Adipocyte (in vitro differentiated cells): ENCODE results near the gene AP1M1.

Experiments used
- DNase-seq: peaks from one replicate; pipeline ENCODE4 v3.0.0-alpha.2; 2015; ENCODE audit warnings: low read depth
- H3K27me3 ChIP-seq: replicated peaks from 2 replicates; pipeline ENCODE4 v1.7.0; 2013; ENCODE audit warnings: mild to moderate bottlenecking, low read length, moderate library complexity; ENCODE audit not compliant: control insufficient read depth, insufficient read depth
- H3K36me3 ChIP-seq: 2 replicates; pipeline ENCODE4 v1.7.0; 2013; ENCODE audit warnings: low read length, mild to moderate bottlenecking, moderate library complexity; ENCODE audit not compliant: control insufficient read depth, insufficient read depth, severe bottlenecking
- H3K4me1 ChIP-seq: 2 replicates; pipeline ENCODE4 v1.7.0; 2013; ENCODE audit warnings: mild to moderate bottlenecking, low read length, moderate library complexity; ENCODE audit not compliant: control insufficient read depth, insufficient read depth
- H3K4me3 ChIP-seq: 2 replicates; pipeline ENCODE4 v1.7.0; 2013; ENCODE audit warnings: mild to moderate bottlenecking, low read length, moderate library complexity
- H3K9ac ChIP-seq: 2 replicates; pipeline ENCODE4 v1.7.0; 2013; ENCODE audit warnings: mild to moderate bottlenecking, low read length, moderate library complexity
- H3K9me3 ChIP-seq: 2 replicates; pipeline ENCODE4 v1.7.0; 2013; ENCODE audit warnings: mild to moderate bottlenecking, low read length, moderate library complexity; ENCODE audit not compliant: control insufficient read depth

The AP1M1 gene

DNA sequence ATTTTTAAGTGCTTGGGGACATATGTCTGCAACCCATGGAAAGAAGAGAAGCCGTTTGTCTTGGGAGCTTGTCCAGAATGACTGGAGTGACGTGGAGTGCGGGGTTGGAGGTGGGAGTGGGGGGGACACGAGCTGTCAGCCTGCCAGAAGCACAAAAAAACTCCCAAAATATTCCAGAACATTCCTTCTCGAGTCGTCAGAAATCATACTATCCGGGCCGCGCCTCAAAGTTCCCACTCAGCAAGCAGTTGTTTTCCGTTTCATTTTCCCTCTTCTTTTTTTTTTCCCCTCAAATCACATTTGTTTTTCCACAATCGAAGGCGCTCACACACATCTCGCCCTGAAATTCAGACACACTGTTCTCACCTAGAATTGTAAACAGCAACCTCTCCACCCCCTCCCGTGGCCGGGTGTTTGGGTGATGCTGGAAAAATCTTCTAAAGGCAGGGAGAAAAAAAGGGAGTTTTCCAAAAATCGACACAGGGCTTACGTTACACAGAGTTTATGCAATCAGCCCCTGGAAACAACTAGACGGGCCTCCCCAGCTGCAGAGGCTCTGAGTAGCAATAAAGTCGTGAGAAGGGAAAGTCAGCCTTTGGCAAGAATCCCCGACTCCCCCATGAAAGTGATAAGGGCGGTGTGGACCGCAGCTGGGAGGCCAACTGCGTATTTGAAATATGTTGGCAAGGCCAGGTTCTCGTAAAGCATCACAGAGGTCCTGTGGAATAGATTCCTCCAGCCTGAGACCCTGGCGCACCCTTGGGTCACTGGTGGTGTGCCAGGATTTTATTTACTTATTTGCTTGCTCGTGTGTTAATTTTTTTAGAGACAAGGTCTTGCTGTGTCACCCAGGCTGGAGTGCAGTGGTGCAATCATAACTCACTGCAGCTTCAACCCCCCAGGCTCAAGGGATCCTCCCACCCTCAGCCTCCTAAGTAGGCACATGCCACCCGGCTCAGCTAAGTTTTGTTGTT, 95.7 kb downstream of the AP1M1 start:
- peak; percentile 96 for DNase-seq
- peak overlapping the region; percentile 78 for H3K9ac ChIP-seq
- no peaks in the 10 kb centered on the region for H3K9me3 ChIP-seq
- H3K4me3 ChIP-seq: peak overlapping the region; percentile 79
- H3K36me3 ChIP-seq: no peaks in the 10 kb centered on the region
- peaks cover 10% of the 10 kb centered on the region for H3K27me3 ChIP-seq
- H3K4me1 ChIP-seq: peaks cover 15% of the 10 kb centered on the region

DNA sequence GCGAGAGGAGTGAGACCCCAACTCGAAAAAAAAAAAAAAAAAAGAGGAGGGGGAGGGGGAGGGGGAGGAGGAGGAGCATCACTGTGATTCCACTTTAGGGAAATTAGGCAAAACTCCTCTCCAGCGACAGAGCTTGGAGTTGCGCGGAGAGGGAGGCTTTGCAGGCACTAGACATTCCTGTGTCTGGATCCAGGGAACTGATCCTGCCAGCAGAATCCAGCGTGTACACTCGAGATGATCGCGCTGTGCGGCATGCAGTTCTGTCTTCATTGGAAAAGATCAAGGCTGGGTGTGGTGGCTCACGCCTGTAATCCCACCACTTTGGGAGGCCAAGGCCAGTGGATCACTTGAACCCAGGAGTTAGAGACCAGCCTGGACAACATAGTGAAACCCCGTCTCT, 97.3 kb downstream of the AP1M1 start:
- Histone ChIP-seq H3K27me3 (peaks cover 12% of the 10 kb centered on the region), H3K9me3 (no peaks in the 10 kb centered on the region), H3K36me3 (no peaks in the 10 kb centered on the region), H3K4me1 (peaks cover 15% of the 10 kb centered on the region), H3K9ac (no peak overlapping the region), H3K4me3 (no peak overlapping the region)
- DNase-seq: no peak
